Astrocyte (in vitro differentiated cells and primary cell): Measurements from ENCODE around the gene ZNF768. TPM values are rescaled to one million over a fixed set of nuclear protein-coding genes. Genes with fewer than 3 reads are reported as not detected.
A peak's percentile ranks its signal among the peaks of the same experiment; 100 is the strongest.
"Not testable (repeated sequence)": the region's sequence is repeated elsewhere in the genome, so short reads cannot be mapped to it uniquely, and the experiment has no call there.

ENCODE experiments used
- DNase-seq: peaks from one replicate; pipeline ENCODE4 v3.0.0-alpha.2; 2010; ENCODE audit warnings: low read depth
- FAIRE-seq: peaks from 2 replicates; lab custom pipeline; 2011; peaks lifted over from hg19 to GRCh38; lab: Jason Lieb, UNC
- H2AFZ ChIP-seq: 2 replicates; pipeline ENCODE4 v1.6.0; 2012; ENCODE audit warnings: low read depth, low read length, inconsistent platforms
- H3K27ac ChIP-seq: 2 replicates; pipeline ENCODE4 v1.5.1; 2011; ENCODE audit warnings: low read depth, low read length, inconsistent platforms
- H3K27me3 ChIP-seq: 2 replicates; pipeline ENCODE4 v1.6.0; 2011; ENCODE audit warnings: low read length, inconsistent platforms; ENCODE audit not compliant: insufficient read depth
- H3K36me3 ChIP-seq: 2 replicates; pipeline ENCODE4 v1.5.1; 2011; ENCODE audit warnings: low read length, inconsistent platforms; ENCODE audit not compliant: insufficient read depth
- H3K4me1 ChIP-seq: 2 replicates; pipeline ENCODE4 v1.5.1; 2011; ENCODE audit warnings: low read length, inconsistent platforms; ENCODE audit not compliant: insufficient read depth
- H3K4me2 ChIP-seq: 2 replicates; pipeline ENCODE4 v1.6.0; 2012; ENCODE audit warnings: low read length, inconsistent platforms
- H3K4me3 ChIP-seq: 2 replicates; pipeline ENCODE4 v1.5.1; 2011; ENCODE audit warnings: low read depth, mild to moderate bottlenecking, low read length, inconsistent platforms; ENCODE audit not compliant: insufficient read depth
- H3K79me2 ChIP-seq: 2 replicates; pipeline ENCODE4 v1.6.0; 2012; ENCODE audit warnings: mild to moderate bottlenecking, low read length, inconsistent platforms; ENCODE audit not compliant: insufficient read depth
- H3K9ac ChIP-seq: 2 replicates; pipeline ENCODE4 v1.6.0; 2012; ENCODE audit warnings: mild to moderate bottlenecking, low read length, inconsistent platforms
- H3K9me3 ChIP-seq: 2 replicates; pipeline ENCODE4 v1.5.1; 2012; ENCODE audit warnings: low read depth, mild to moderate bottlenecking, low read length, inconsistent platforms; ENCODE audit not compliant: insufficient read depth
- H4K20me1 ChIP-seq: 2 replicates; pipeline ENCODE4 v1.6.0; 2012; ENCODE audit warnings: low read length, inconsistent platforms; ENCODE audit not compliant: insufficient read depth
- H3K27ac Mint-ChIP-seq: one replicate; pipeline ENCODE4 v1.8.0; 2021; ENCODE audit warnings: mild to moderate bottlenecking, mixed read lengths; ENCODE audit not compliant: unreplicated experiment
- H3K27me3 Mint-ChIP-seq: one replicate; pipeline ENCODE4 v1.8.0; 2021; ENCODE audit warnings: low read depth, mixed read lengths; ENCODE audit not compliant: unreplicated experiment
- H3K36me3 Mint-ChIP-seq: one replicate; pipeline ENCODE4 v1.8.0; 2021; ENCODE audit warnings: low read depth, mixed read lengths; ENCODE audit not compliant: unreplicated experiment
- H3K4me1 Mint-ChIP-seq: one replicate; pipeline ENCODE4 v1.8.0; 2021; ENCODE audit warnings: low read depth, mixed read lengths; ENCODE audit not compliant: unreplicated experiment
- H3K4me3 Mint-ChIP-seq: one replicate; pipeline ENCODE4 v1.8.0; 2021; ENCODE audit warnings: mild to moderate bottlenecking, moderate library complexity, mixed read lengths; ENCODE audit not compliant: unreplicated experiment
- H3K9me3 Mint-ChIP-seq: one replicate; pipeline ENCODE4 v1.8.0; 2021; ENCODE audit warnings: mild to moderate bottlenecking, mixed read lengths; ENCODE audit not compliant: unreplicated experiment
- CTCF ChIP-seq: IDR thresholded peaks from 2 replicates; pipeline ENCODE4 v1.5.1; 2011; ENCODE audit warnings: low read depth, mild to moderate bottlenecking, inconsistent platforms, low read length, moderate library complexity; ENCODE audit not compliant: insufficient read depth
- EZH2 ChIP-seq: IDR thresholded peaks from 2 replicates; pipeline ENCODE4 v1.6.1; 2012; ENCODE audit warnings: mild to moderate bottlenecking, low read length, inconsistent platforms; ENCODE audit not compliant: insufficient read depth
- total RNA-seq: library from RNA; stranded (reverse); gene quantifications from 2 replicates; pipeline ENCODE4 v1.2.1, GENCODE V29; 2021

ZNF768 gene
- total RNA-seq, 1 donor from 2014 or later: 23.1 TPM

DNA sequence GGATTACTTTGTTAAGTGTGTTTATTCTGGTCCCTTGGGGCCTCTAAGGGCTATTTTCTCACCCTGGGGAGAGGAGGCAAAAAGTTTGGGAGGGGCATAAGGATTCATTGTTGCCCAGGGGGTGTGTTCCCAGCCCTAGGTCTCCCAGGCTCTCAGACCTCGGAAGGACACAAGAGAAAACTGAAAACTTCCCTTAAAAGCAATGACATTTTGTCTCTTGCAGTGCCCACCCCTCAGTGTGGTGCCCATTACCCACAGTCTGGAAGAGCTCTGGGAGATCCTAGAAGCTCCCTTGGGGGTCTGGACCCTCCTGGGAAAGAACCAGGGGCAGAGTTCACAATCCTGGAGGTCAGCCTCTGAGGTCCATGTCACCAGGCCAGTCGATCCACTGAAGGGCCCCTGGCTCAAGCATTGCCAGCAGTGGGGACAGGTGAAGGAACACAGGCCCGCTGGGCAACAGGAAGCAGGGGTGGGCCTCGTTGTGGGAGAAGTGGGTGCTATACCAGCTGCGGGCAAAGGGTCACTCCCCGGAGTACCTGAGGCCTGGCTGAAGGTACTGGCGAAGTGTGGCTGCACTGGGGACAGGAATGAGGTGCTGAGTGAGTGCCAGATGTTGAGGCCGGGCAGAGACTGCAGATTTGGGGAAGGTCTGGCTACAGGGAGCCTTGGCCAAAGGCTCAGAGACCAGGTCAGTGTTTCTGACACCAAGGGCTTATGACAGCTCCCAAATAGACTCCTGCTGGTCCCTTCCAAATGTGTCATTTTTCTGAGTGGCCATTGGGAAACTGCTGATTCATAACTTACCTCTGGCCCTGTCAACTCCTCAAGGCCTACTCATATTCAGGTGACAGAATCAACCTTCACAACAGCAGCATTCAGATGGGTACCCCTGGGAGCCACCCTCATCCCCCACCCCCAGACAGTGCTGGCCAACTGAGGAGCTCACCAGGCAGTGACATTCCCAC lies 12.9 kb upstream of the ZNF768 start:
- TF ChIP-seq CTCF (no peak), EZH2 (no peak)
- DNase-seq (no peak), FAIRE-seq (no peak)
- Histone ChIP-seq H3K27ac (no peak overlapping the region), H3K9ac (no peak overlapping the region), H3K4me2 (no peak overlapping the region), H3K79me2 (peaks cover 7% of the 10 kb centered on the region), H3K9me3 (no peaks in the 10 kb centered on the region), H4K20me1 (no peaks in the 10 kb centered on the region), H3K36me3 (no peaks in the 10 kb centered on the region), H3K4me3 (no peak overlapping the region), H3K4me1 (peaks cover 26% of the 10 kb centered on the region), H3K27me3 (no peaks in the 10 kb centered on the region), H2AFZ (no peak overlapping the region)
- Mint-ChIP-seq H3K4me3 (no peak overlapping the region), H3K27ac (no peak overlapping the region), H3K27me3 (no peaks in the 10 kb centered on the region), H3K36me3 (peaks cover 6% of the 10 kb centered on the region), H3K9me3 (no peaks in the 10 kb centered on the region), H3K4me1 (peaks cover 7% of the 10 kb centered on the region)

- not testable (repeated sequence) for DNase-seq, H3K4me3 ChIP-seq, H4K20me1 ChIP-seq, FAIRE-seq, H3K4me2 ChIP-seq, H3K27me3 Mint-ChIP-seq, H2AFZ ChIP-seq, H3K9ac ChIP-seq, H3K9me3 ChIP-seq, H3K36me3 Mint-ChIP-seq, H3K27me3 ChIP-seq, H3K9me3 Mint-ChIP-seq, H3K27ac ChIP-seq, H3K36me3 ChIP-seq, H3K4me1 Mint-ChIP-seq
- H3K4me3 Mint-ChIP-seq: peak overlapping the region; percentile 94
- peak overlapping the region; percentile 18 for H3K27ac Mint-ChIP-seq
- H3K4me1 ChIP-seq: peaks cover 25% of the 10 kb centered on the region
- peaks cover 22% of the 10 kb centered on the region for H3K79me2 ChIP-seq
Observed at GRCh38 chr16:30536391-30537024, 10.1 kb upstream of the ZNF768 start.

DNA sequence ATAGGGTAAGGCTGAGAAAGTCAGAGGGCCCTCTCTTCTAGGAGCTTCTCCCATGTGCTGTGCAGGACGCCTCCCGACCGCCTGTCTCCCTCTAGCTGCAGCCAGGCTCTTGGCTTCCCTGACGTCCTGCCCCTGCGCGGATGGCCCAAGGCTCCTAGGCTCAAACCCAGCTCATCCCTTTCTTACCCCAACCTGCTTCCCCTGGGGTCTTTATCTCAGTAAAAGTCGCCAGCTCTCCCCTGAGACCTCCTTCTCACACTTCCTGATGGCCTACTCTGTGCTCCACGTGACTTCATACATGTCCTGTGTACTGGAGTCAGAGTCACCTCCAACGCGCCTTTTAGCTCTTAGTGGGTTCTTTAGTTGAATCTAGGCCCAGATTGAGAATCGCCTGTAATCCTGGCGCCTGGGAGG lies 9.4 kb upstream of the ZNF768 start:
- H3K27ac ChIP-seq: no peak overlapping the region

More for the DNA sequence above, 9.4 kb upstream of the ZNF768 start:
- Histone ChIP-seq H3K4me3 (peak overlapping the region; percentile 68), H3K4me1 (peaks cover 21% of the 10 kb centered on the region), H3K36me3 (no peaks in the 10 kb centered on the region), H3K9me3 (no peaks in the 10 kb centered on the region), H4K20me1 (no peaks in the 10 kb centered on the region), H3K4me2 (peak overlapping the region; percentile 92), H2AFZ (peak overlapping the region; percentile 95), H3K9ac (peak overlapping the region; percentile 85), H3K27me3 (no peaks in the 10 kb centered on the region), H3K79me2 (peaks cover 22% of the 10 kb centered on the region)
- FAIRE-seq (no peak), DNase-seq (peak; percentile 40)
- peaks cover 6% of the 10 kb centered on the region for H3K36me3 Mint-ChIP-seq
- no peaks in the 10 kb centered on the region for H3K27me3 Mint-ChIP-seq
- no peaks in the 10 kb centered on the region for H3K9me3 Mint-ChIP-seq
- TF ChIP-seq EZH2 (no peak), CTCF (no peak)
- H3K27ac Mint-ChIP-seq: peak overlapping the region; percentile 81
- H3K4me1 Mint-ChIP-seq: peaks cover 7% of the 10 kb centered on the region
- H3K4me3 Mint-ChIP-seq: peak overlapping the region; percentile 94
